GM21786 (cell line): ENCODE results near the gene FCN3.

Experiments used
- ATAC-seq: cut with Tn5 transposase; IDR thresholded peaks from one replicate; pipeline ENCODE4 v1.9.1; 2021; ENCODE audit not compliant: unreplicated experiment

FCN3 gene

GRCh38 chr1:27343639-27344025, 31.0 kb downstream of the FCN3 start:
- no peak for ATAC-seq

- ATAC-seq, result no peak
Observed at GRCh38 chr1:27342778-27343638, 31.6 kb downstream of the FCN3 start.

GRCh38 chr1:27342391-27342777, 32.2 kb downstream of the FCN3 start:
- ATAC-seq, result no peak

GRCh38 chr1:27341525-27342252, 32.9 kb downstream of the FCN3 start, which contains the start of gene SYTL1:
Gene SYTL1 (plus strand): TSS chr1:27342022. CDS start chr1:27345335, 3,313 bp downstream.
- peak; percentile 59 for ATAC-seq

GRCh38 chr1:27339213-27339612, 35.4 kb downstream of the FCN3 start:
- no peak for ATAC-seq

- no peak for ATAC-seq
Observed at GRCh38 chr1:27338751-27339150, 35.9 kb downstream of the FCN3 start.

- no peak for ATAC-seq
Observed at GRCh38 chr1:27336756-27337155, 37.9 kb downstream of the FCN3 start.

GRCh38 chr1:27335506-27336422, 38.9 kb downstream of the FCN3 start:
- no peak for ATAC-seq

GRCh38 chr1:27333717-27334279, 40.8 kb downstream of the FCN3 start:
- ATAC-seq, result no peak

- no peak for ATAC-seq
Observed at GRCh38 chr1:27332536-27333281, 41.9 kb downstream of the FCN3 start.

GRCh38 chr1:27331922-27332321, 42.7 kb downstream of the FCN3 start:
- ATAC-seq, result no peak

GRCh38 chr1:27331426-27331825, 43.2 kb downstream of the FCN3 start:
- ATAC-seq, result no peak

GRCh38 chr1:27330786-27331185, 43.8 kb downstream of the FCN3 start:
- no peak for ATAC-seq

GRCh38 chr1:27327964-27328363, 46.7 kb downstream of the FCN3 start:
- ATAC-seq, result no peak

- ATAC-seq, result no peak
Observed at GRCh38 chr1:27325286-27325685, 49.3 kb downstream of the FCN3 start.

GRCh38 chr1:27322569-27323240, 51.9 kb downstream of the FCN3 start:
- no peak for ATAC-seq

- ATAC-seq, result peak; percentile 90
Observed at GRCh38 chr1:27321813-27322568, 52.6 kb downstream of the FCN3 start, which contains the start of gene TMEM222. Gene TMEM222 (plus strand): TSS chr1:27322163. CDS start chr1:27322198, 35 bp downstream.
